ENCODE measurements around the gene GABRA4. TPM values are rescaled to one million over a fixed set of nuclear protein-coding genes. Genes with fewer than 3 reads are reported as not detected.

GABRA4 gene
- total and polyA plus RNA-seq, 2 experiments from 2014 or later, result 1.5 to 1.9 TPM

GRCh38 chr4:46890056-46890455 lies 103.3 kb downstream of the GABRA4 start:
- Histone ChIP-seq H3K27me3 (ENCODE audit: insufficient read depth) (no peaks in the 10 kb centered on the region), H3K4me2 (no peak overlapping the region), H2AFZ (no peak overlapping the region), H3K9me2 (ENCODE audit: insufficient read depth) (peaks cover 17% of the 10 kb centered on the region), H3K36me3 (ENCODE audit: insufficient read depth) (no peaks in the 10 kb centered on the region), H4K20me1 (replicated peaks; ENCODE audit: insufficient read depth) (no peaks in the 10 kb centered on the region), H3K27ac (ENCODE audit: low read depth) (no peak overlapping the region), H3F3A (replicated peaks; ENCODE audit: low read depth) (no peaks in the 10 kb centered on the region), H3K4me1 (ENCODE audit: insufficient read depth) (no peaks in the 10 kb centered on the region), H3K79me2 (replicated peaks; ENCODE audit: insufficient read depth) (no peaks in the 10 kb centered on the region), H3K4me3 (no peak overlapping the region)
- ATAC-seq, result no peak
- Mint-ChIP-seq H3K9me3 (peaks cover 78% of the 10 kb centered on the region), H3K27ac (no peak overlapping the region), H3K27me3 (ENCODE audit: insufficient read depth, low read depth, poor library complexity) (no peaks in the 10 kb centered on the region), H3K4me1 (no peaks in the 10 kb centered on the region), H3K36me3 (ENCODE audit: low read depth) (peaks cover 4% of the 10 kb centered on the region; the same call in 1 of the 3 replicates), H3K4me3 (no peak overlapping the region)
- no peak for DNase-seq (ENCODE audit: low spot score)
- TF ChIP-seq JUNB (IDR thresholded peaks at IDR 0.05; ENCODE audit: unreplicated experiment) (no peak), POLR2AphosphoS5 (IDR thresholded peaks at IDR 0.05; ENCODE audit: low read depth) (no peak), CREB1 (CRISPR knock-in tag; IDR thresholded peaks at IDR 0.05; ENCODE audit: low read depth) (no peak), EZH2phosphoT487 (IDR thresholded peaks at IDR 0.05; ENCODE audit: unreplicated experiment) (no peak), ZNF331 (CRISPR knock-in tag; IDR thresholded peaks at IDR 0.05; ENCODE audit: low read depth) (no peak), NANOG (IDR thresholded peaks at IDR 0.05; ENCODE audit: borderline replicate concordance) (no peak), REST (IDR thresholded peaks at IDR 0.05; ENCODE audit: unreplicated experiment) (no peak), ZNF114 (CRISPR knock-in tag; IDR thresholded peaks at IDR 0.05) (no peak), ETS1 (IDR thresholded peaks at IDR 0.05) (no peak), ZNF462 (CRISPR knock-in tag; IDR thresholded peaks at IDR 0.05) (no peak), EZH2 (IDR thresholded peaks at IDR 0.05; ENCODE audit: low read depth, unreplicated experiment) (no peak)
- TF ChIP-seq, protein P1, sequence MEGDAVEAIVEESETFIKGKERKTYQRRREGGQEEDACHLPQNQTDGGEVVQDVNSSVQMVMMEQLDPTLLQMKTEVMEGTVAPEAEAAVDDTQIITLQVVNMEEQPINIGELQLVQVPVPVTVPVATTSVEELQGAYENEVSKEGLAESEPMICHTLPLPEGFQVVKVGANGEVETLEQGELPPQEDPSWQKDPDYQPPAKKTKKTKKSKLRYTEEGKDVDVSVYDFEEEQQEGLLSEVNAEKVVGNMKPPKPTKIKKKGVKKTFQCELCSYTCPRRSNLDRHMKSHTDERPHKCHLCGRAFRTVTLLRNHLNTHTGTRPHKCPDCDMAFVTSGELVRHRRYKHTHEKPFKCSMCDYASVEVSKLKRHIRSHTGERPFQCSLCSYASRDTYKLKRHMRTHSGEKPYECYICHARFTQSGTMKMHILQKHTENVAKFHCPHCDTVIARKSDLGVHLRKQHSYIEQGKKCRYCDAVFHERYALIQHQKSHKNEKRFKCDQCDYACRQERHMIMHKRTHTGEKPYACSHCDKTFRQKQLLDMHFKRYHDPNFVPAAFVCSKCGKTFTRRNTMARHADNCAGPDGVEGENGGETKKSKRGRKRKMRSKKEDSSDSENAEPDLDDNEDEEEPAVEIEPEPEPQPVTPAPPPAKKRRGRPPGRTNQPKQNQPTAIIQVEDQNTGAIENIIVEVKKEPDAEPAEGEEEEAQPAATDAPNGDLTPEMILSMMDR (conservative IDR thresholded peaks at IDR 0.05; ENCODE audit: low read depth in 2 of 2), result no peak
